CD4-positive, alpha-beta memory T cell (primary cell): ENCODE data around the gene RNF125. TPM values are rescaled to one million over a fixed set of nuclear protein-coding genes. Genes with fewer than 3 reads are reported as not detected.

ENCODE experiments used
- CTCF ChIA-PET: fragments of 350-600 bp; sonication (Branson Sonifier 250); formaldehyde crosslinking; loops from one replicate; lab custom pipeline; 2021; ENCODE audit warnings: inconsistent platforms; ENCODE audit not compliant: partially characterized antibody; lab: Charles Lee
- POLR2A ChIA-PET: fragments of 350-600 bp; sonication (Branson Sonifier 250); formaldehyde crosslinking; loops from one replicate; lab custom pipeline; 2021; ENCODE audit not compliant: partially characterized antibody; lab: Charles Lee
- DNase-seq, 5 donors: peaks; one replicate each; pipeline versions ENCODE4 v3.0.0 to v3.0.0-alpha.2; 2020 to 2022; ENCODE audit warnings: mixed read lengths in 1 of 5
- H3K27ac ChIP-seq: one replicate; pipeline ENCODE4 v1.7.0; 2013; ENCODE audit warnings: low read depth, low read length
- H3K27me3 ChIP-seq: 2 replicates; pipeline ENCODE4 v1.7.0; 2013; ENCODE audit warnings: mild to moderate bottlenecking, low read length, moderate library complexity; ENCODE audit not compliant: insufficient read depth
- H3K36me3 ChIP-seq: 2 replicates; pipeline ENCODE4 v1.7.0; 2013; ENCODE audit warnings: mild to moderate bottlenecking, low read length, moderate library complexity; ENCODE audit not compliant: insufficient read depth
- H3K4me1 ChIP-seq: 2 replicates; pipeline ENCODE4 v1.7.0; 2013; ENCODE audit warnings: mild to moderate bottlenecking, low read length, moderate library complexity; ENCODE audit not compliant: insufficient read depth
- H3K4me3 ChIP-seq, 2 donors: one replicate each; pipeline ENCODE4 v1.7.0; 2013; ENCODE audit warnings: low read length in 2 of 2, mild to moderate bottlenecking in 1 of 2
- H3K9me3 ChIP-seq, 2 donors: one replicate each; pipeline ENCODE4 v1.7.0; 2013; ENCODE audit warnings: low read length in 2 of 2, control low read depth in 1 of 2; ENCODE audit not compliant: control insufficient read depth in 1 of 2
- H3K27ac Mint-ChIP-seq, 7 donors: one replicate each; pipeline ENCODE4 v1.8.0; 2020 to 2021; ENCODE audit warnings: mixed read lengths in 7 of 7, mild to moderate bottlenecking in 6 of 7, inconsistent platforms in 3 of 7, moderate library complexity in 3 of 7
- H3K27me3 Mint-ChIP-seq, 2 donors: one replicate each; pipeline ENCODE4 v1.8.0; 2020 to 2021; ENCODE audit warnings: mixed read lengths in 2 of 2
- H3K36me3 Mint-ChIP-seq, 2 donors: one replicate each; pipeline ENCODE4 v1.8.0; 2020 to 2021; ENCODE audit warnings: mixed read lengths in 2 of 2, inconsistent platforms in 1 of 2, mild to moderate bottlenecking in 1 of 2
- H3K4me1 Mint-ChIP-seq, 4 donors: one replicate each; pipeline ENCODE4 v1.8.0; 2020 to 2021; ENCODE audit warnings: mixed read lengths in 4 of 4, mild to moderate bottlenecking in 1 of 4
- H3K4me3 Mint-ChIP-seq, 8 donors: one replicate each; pipeline ENCODE4 v1.8.0; 2020 to 2021; ENCODE audit warnings: mixed read lengths in 8 of 8, mild to moderate bottlenecking in 7 of 8, moderate library complexity in 6 of 8, inconsistent platforms in 3 of 8
- H3K9me3 Mint-ChIP-seq, 8 donors: one replicate each; pipeline ENCODE4 v1.8.0; 2020 to 2021; ENCODE audit warnings: mixed read lengths in 8 of 8, mild to moderate bottlenecking in 5 of 8, inconsistent platforms in 3 of 8, moderate library complexity in 1 of 8
- intact Hi-C: fragments of 100-400 bp; cut with micrococcal nuclease; formaldehyde crosslinking; loops from one replicate; pipeline ENCODE4 v1.15.1; 2023
- polyA plus RNA-seq, 2 donors: library from polyadenylated mRNA; unstranded; fragments of 300-500 nt; fragmentation: Illumina TruSeq; gene quantifications; one replicate each; pipeline ENCODE4 v1.2.3, GENCODE V29; 2021
- total RNA-seq, 2 experiments: library from RNA; stranded (reverse); gene quantifications; one replicate each; pipeline ENCODE4 v1.2.3, GENCODE V29; 2021

RNF125 gene
- total and polyA plus RNA-seq, 4 experiments from 2014 or later: 38.2 to 82.7 (median 51.6) TPM

DNA sequence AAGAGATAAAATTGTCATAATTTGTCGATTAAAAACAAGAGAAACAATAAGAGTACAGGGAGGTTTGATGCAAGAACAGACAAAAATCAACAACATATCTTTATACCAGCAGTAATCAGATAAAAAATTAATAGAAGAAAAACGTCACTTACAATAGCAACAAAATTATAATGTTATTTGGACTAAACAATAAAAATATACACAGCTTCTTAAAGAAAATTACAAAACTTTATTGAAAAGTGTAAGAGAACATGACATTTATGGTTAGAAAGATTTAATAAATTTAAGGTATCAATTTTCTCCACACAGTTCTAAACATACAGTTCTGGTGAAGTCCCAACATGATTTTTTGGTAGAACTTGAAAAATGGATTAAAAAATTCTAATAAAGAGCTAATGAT, 85.9 kb downstream of the RNF125 start:
- intact Hi-C loops: no loop called here
- ChIA-PET POLR2A (interaction anchor here (1.5 to 3.2 kb wide), 2 partner anchors 8 to 85 kb away, joined by 5 to 10 read pairs; partner anchors contain the start of gene RNF125), CTCF (interaction anchor here (3.0 kb wide), 1 partner anchor 33 kb away, joined by 12 read pairs; no protein-coding TSS in a partner anchor)
- Mint-ChIP-seq H3K4me1 (peaks cover 25 to 60% (median 43%) of the 10 kb centered on the region in 4 donors), H3K9me3 (no peaks in the 10 kb centered on the region), H3K27me3 (no peaks in the 10 kb centered on the region), H3K4me3 (peak overlapping the region in 1 of 8 donors; percentile 58), H3K36me3 (peaks cover 14 to 38% of the 10 kb centered on the region in 2 donors), H3K27ac (peak overlapping the region in 1 of 7 donors; percentile 90)
- no peak overlapping the region for H3K27ac ChIP-seq
- peaks cover 41% of the 10 kb centered on the region for H3K4me1 ChIP-seq
- peaks cover 11% of the 10 kb centered on the region for H3K36me3 ChIP-seq
- no peaks in the 10 kb centered on the region for H3K27me3 ChIP-seq
- no peaks in the 10 kb centered on the region for H3K9me3 ChIP-seq
- DNase-seq: no peak
- no peak overlapping the region for H3K4me3 ChIP-seq

DNA sequence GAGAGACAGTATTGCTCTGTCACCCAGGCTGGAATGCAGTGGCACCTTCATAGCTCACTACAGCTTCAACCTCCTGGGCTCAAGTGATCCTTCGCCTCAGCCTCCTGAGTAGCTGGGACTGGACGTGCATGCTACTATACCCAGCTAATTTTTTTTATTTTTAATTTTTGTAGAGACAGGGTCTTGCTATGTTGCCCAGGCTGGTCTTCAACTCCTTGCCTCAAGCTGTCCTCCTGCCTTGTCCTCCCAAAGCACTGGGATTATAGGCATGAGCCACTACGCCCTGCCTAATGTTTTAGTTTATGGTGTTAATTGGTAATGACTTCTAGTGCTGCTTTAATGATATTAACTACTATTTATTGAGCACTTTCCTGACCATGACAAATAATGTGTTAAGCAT, 91.4 kb downstream of the RNF125 start:
- DNase-seq: no peak
- Histone ChIP-seq H3K9me3 (no peaks in the 10 kb centered on the region), H3K36me3 (peaks cover 11% of the 10 kb centered on the region), H3K4me1 (peaks cover 38% of the 10 kb centered on the region), H3K4me3 (no peak overlapping the region), H3K27ac (no peak overlapping the region), H3K27me3 (no peaks in the 10 kb centered on the region)
- H3K36me3 Mint-ChIP-seq: peaks cover 21 to 54% of the 10 kb centered on the region in 2 donors
- CTCF ChIA-PET: no interaction called here
- POLR2A ChIA-PET: no interaction called here
- peaks cover 34 to 79% (median 51%) of the 10 kb centered on the region in 4 donors for H3K4me1 Mint-ChIP-seq
- no peaks in the 10 kb centered on the region for H3K9me3 Mint-ChIP-seq
- intact Hi-C loops: no loop called here
- H3K27me3 Mint-ChIP-seq: no peaks in the 10 kb centered on the region
- peak overlapping the region in 1 of 8 donors; percentile 13 for H3K4me3 Mint-ChIP-seq
- peak overlapping the region in 1 of 7 donors; percentile 41 for H3K27ac Mint-ChIP-seq

DNA sequence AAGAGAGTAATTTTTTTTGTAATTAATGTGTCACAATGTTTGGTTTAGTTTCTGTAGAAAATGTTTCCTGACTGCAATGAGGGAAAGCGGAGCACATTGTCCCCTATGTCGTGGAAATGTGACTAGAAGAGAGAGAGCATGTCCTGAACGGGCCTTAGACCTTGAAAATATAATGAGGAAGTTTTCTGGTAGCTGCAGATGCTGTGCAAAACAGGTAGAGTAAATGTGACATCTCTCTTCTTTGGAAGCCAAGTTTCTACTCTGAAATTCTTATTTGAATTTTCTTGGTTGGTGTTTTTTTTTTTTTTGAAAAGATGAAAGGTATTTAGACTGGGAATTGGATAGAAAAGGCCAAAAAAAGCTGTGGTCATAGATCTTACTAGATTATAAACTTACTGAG, 93.1 kb downstream of the RNF125 start:
- H3K4me3 ChIP-seq: no peak overlapping the region
- peaks cover 32 to 73% (median 44%) of the 10 kb centered on the region in 4 donors for H3K4me1 Mint-ChIP-seq
- no peak for DNase-seq
- H3K27ac ChIP-seq: no peak overlapping the region
- peaks cover 18% of the 10 kb centered on the region for H3K36me3 ChIP-seq
- H3K4me1 ChIP-seq: peaks cover 26% of the 10 kb centered on the region
- peak overlapping the region in 1 of 8 donors; percentile 8 for H3K4me3 Mint-ChIP-seq
- H3K9me3 Mint-ChIP-seq: no peaks in the 10 kb centered on the region
- no peaks in the 10 kb centered on the region for H3K27me3 Mint-ChIP-seq
- no peaks in the 10 kb centered on the region for H3K9me3 ChIP-seq
- H3K27ac Mint-ChIP-seq: peak overlapping the region in 2 of 7 donors; percentile 75 to 78
- intact Hi-C loops: no loop called here
- CTCF ChIA-PET: interaction anchor here (1.5 kb wide), 1 partner anchor 39 kb away, joined by 5 read pairs; no protein-coding TSS in a partner anchor
- no peaks in the 10 kb centered on the region for H3K27me3 ChIP-seq
- POLR2A ChIA-PET: no interaction called here
- H3K36me3 Mint-ChIP-seq: peaks cover 26 to 53% of the 10 kb centered on the region in 2 donors

DNA sequence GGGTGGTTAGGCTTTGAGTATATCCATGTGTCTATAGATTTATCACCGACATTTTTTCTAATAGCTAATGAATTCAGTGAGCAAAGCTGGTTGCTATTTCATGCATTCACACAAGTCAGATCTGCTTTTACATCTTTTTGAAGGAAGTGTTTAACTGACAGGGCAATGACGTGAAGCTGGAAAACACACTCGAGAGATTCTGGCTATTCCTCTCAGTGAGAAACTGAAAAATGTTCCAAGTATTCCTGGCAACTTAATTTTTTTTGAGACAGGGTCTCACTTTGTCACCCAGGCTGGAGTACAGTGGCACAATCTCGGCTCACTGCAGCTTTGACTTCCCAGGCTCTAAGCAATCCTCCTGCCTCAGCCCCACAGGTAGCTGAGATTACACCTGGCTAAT, 94.2 kb downstream of the RNF125 start:
- H3K27me3 ChIP-seq: no peaks in the 10 kb centered on the region
- ChIA-PET CTCF (interaction anchor here (1.5 kb wide), 1 partner anchor 41 kb away, joined by 5 read pairs; no protein-coding TSS in a partner anchor), POLR2A (interaction anchor here (0.8 kb wide), 1 partner anchor 94 kb away, joined by 5 read pairs; the partner anchor contains the start of gene RNF125)
- peaks cover 23% of the 10 kb centered on the region for H3K36me3 ChIP-seq
- no peak overlapping the region for H3K4me3 ChIP-seq
- H3K27ac ChIP-seq: no peak overlapping the region
- no peaks in the 10 kb centered on the region for H3K27me3 Mint-ChIP-seq
- H3K9me3 ChIP-seq: no peaks in the 10 kb centered on the region
- no peak for DNase-seq
- intact Hi-C loops: no loop called here
- no peaks in the 10 kb centered on the region for H3K9me3 Mint-ChIP-seq
- peaks cover 35 to 78% (median 50%) of the 10 kb centered on the region in 4 donors for H3K4me1 Mint-ChIP-seq
- peaks cover 32 to 63% of the 10 kb centered on the region in 2 donors for H3K36me3 Mint-ChIP-seq
- H3K4me1 ChIP-seq: peaks cover 31% of the 10 kb centered on the region
- peak overlapping the region in 2 of 7 donors; percentile 10 to 46 for H3K27ac Mint-ChIP-seq
- no peak overlapping the region for H3K4me3 Mint-ChIP-seq

DNA sequence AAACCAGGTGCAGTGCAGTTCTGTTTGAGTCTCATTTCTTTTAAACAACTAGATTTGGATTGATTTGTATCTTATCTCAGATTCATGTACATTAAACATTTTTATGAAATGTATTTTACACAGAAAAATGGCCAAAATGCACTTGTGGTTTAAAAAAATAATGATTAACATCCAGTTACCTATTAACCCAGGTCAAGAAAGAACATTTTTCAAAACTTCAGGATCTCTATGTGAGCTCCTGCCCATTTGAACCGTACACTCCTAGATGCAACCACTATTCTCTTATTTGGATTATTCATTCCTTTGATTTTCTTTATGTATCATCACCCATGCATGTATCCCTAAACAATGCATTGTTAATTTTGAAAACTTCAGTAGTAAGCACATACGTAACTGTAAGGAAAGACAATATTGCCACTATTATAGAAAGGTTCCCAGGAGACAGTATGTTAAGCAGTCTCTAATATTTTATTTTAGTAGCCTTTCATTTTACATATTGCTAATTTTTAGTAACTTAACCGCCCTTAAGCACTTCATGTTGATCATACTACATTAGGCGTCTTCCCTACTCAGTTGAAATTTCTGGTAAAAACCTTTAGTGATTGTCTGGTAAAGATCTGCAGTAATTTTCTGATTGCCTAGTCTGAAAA, 95.8 kb downstream of the RNF125 start:
- intact Hi-C loops: no loop called here
- peaks cover 32 to 63% of the 10 kb centered on the region in 2 donors for H3K36me3 Mint-ChIP-seq
- no peaks in the 10 kb centered on the region for H3K9me3 Mint-ChIP-seq
- Histone ChIP-seq H3K4me1 (peaks cover 20% of the 10 kb centered on the region), H3K9me3 (no peaks in the 10 kb centered on the region), H3K4me3 (no peak overlapping the region), H3K27ac (no peak overlapping the region), H3K36me3 (peaks cover 23% of the 10 kb centered on the region), H3K27me3 (no peaks in the 10 kb centered on the region)
- H3K27me3 Mint-ChIP-seq: no peaks in the 10 kb centered on the region
- H3K4me3 Mint-ChIP-seq: no peak overlapping the region
- POLR2A ChIA-PET: interaction anchor here (1.1 to 1.2 kb wide), 2 partner anchors 11 to 96 kb away, joined by 3 to 5 read pairs; partner anchors contain the start of gene RNF125
- H3K27ac Mint-ChIP-seq: peak overlapping the region in 1 of 7 donors; percentile 25
- CTCF ChIA-PET: interaction anchor here (0.8 to 1.5 kb wide), 2 partner anchors 30 to 95 kb away, joined by 3 to 4 read pairs; partner anchors contain the start of gene RNF125
- DNase-seq: no peak
- H3K4me1 Mint-ChIP-seq: peaks cover 31 to 67% (median 43%) of the 10 kb centered on the region in 4 donors

DNA sequence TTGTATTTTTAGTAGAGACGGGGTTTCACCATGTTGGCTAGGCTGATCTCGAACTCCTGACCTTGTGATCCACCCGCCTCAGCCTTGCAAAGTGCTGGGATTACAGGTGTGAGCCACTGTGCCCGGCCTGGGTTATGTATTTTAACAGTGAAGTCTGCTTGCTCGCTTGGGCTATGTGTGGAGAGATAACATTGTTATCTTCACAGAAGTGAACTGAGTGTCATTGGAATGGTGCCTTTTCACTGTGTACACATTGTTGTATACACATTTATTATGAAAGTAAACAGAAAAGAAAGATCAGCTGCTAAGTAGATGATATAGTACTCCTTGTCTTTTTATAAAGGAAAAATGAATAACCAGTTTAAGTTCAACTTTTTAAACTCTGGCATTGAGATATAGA, 103.4 kb downstream of the RNF125 start:
- peak overlapping the region in 1 of 7 donors; percentile 80 for H3K27ac Mint-ChIP-seq
- H3K9me3 ChIP-seq: no peaks in the 10 kb centered on the region
- H3K4me3 Mint-ChIP-seq: no peak overlapping the region
- intact Hi-C loops: no loop called here
- H3K4me3 ChIP-seq: no peak overlapping the region
- peaks cover 18% of the 10 kb centered on the region for H3K36me3 ChIP-seq
- H3K36me3 Mint-ChIP-seq: peaks cover 26 to 50% of the 10 kb centered on the region in 2 donors
- CTCF ChIA-PET: no interaction called here
- peaks cover 8 to 19% (median 13%) of the 10 kb centered on the region in 4 donors for H3K4me1 Mint-ChIP-seq
- peaks cover 8% of the 10 kb centered on the region for H3K4me1 ChIP-seq
- no peaks in the 10 kb centered on the region for H3K27me3 ChIP-seq
- H3K27ac ChIP-seq: no peak overlapping the region
- no peak for DNase-seq
- POLR2A ChIA-PET: no interaction called here
- no peaks in the 10 kb centered on the region for H3K27me3 Mint-ChIP-seq
- no peaks in the 10 kb centered on the region for H3K9me3 Mint-ChIP-seq
